ENCODE results near the gene CYP24A1.

- TF ChIP-seq CTCF (conservative IDR thresholded peaks at IDR 0.05) (no peak), ZFX (IDR thresholded peaks at IDR 0.05) (no peak)
These were observed 1.3 kb downstream of the CYP24A1 start for GRCh38 chr20:54172532-54172855.
